DND-41 (cell line): Measurements from ENCODE around the gene ZMYM3.

Source experiments
- ATAC-seq: fragments of 200-7000 bp; cut with Tn5 transposase; 3 replicates; pipeline ENCODE4 v1.9.1; 2021; ENCODE audit warnings: low read depth; ENCODE audit not compliant: insufficient read depth
- DNase-seq: peaks from one replicate; pipeline ENCODE4 v3.0.0-alpha.2; 2020
- H2AFZ ChIP-seq: 2 replicates; pipeline ENCODE4 v1.6.0; 2012; ENCODE audit warnings: low read depth, low read length
- H3K27ac ChIP-seq: 2 replicates; pipeline ENCODE4 v1.5.1; 2012; ENCODE audit warnings: low read length, inconsistent platforms
- H3K27me3 ChIP-seq: fragments of 200-600 bp; sonication (generic); 2 replicates; pipeline ENCODE4 v1.6.0; 2012; ENCODE audit warnings: low read length, mild to moderate bottlenecking, inconsistent platforms; ENCODE audit not compliant: insufficient read depth, poor library complexity
- H3K36me3 ChIP-seq: 2 replicates; pipeline ENCODE4 v1.5.1; 2012; ENCODE audit warnings: low read length, inconsistent platforms; ENCODE audit not compliant: insufficient read depth
- H3K4me1 ChIP-seq: 2 replicates; pipeline ENCODE4 v1.5.1; 2012; ENCODE audit warnings: mild to moderate bottlenecking, low read length; ENCODE audit not compliant: insufficient read depth
- H3K4me2 ChIP-seq: 2 replicates; pipeline ENCODE4 v1.6.0; 2012; ENCODE audit warnings: mild to moderate bottlenecking, moderate library complexity, low read length, inconsistent platforms; ENCODE audit not compliant: insufficient read depth
- H3K4me3 ChIP-seq, 2 experiments: fragments of 200-600 bp in 1 of 2; shearing (Covaris generic) in 1 of 2; 2 replicates each; pipeline ENCODE4 v1.5.1; 2012 to 2016; ENCODE audit warnings: inconsistent platforms in 2 of 2, low read length in 2 of 2, mild to moderate bottlenecking in 2 of 2, low read depth in 1 of 2, moderate library complexity in 1 of 2
- H3K79me2 ChIP-seq: 2 replicates; pipeline ENCODE4 v1.6.0; 2012; ENCODE audit warnings: low read length, inconsistent platforms; ENCODE audit not compliant: insufficient read depth
- H3K9ac ChIP-seq: 2 replicates; pipeline ENCODE4 v1.6.0; 2012; ENCODE audit warnings: low read depth, mild to moderate bottlenecking, inconsistent platforms, low read length, moderate library complexity
- H3K9me3 ChIP-seq: 2 replicates; pipeline ENCODE4 v1.5.1; 2012; ENCODE audit warnings: low read length, moderate library complexity, mild to moderate bottlenecking, inconsistent platforms; ENCODE audit not compliant: insufficient read depth, severe bottlenecking
- H4K20me1 ChIP-seq: 2 replicates; pipeline ENCODE4 v1.6.0; 2012; ENCODE audit warnings: low read length; ENCODE audit not compliant: insufficient read depth
- CTCF ChIP-seq: IDR thresholded peaks from 2 replicates; pipeline ENCODE4 v1.5.1; 2012; ENCODE audit warnings: borderline replicate concordance, low read length, moderate library complexity, mild to moderate bottlenecking; ENCODE audit not compliant: poor library complexity, severe bottlenecking; ENCODE audit errors: extremely low read depth
- EZH2 ChIP-seq: IDR thresholded peaks from 3 replicates; pipeline ENCODE4 v1.6.1; 2012; ENCODE audit warnings: borderline replicate concordance, low read depth, mild to moderate bottlenecking, moderate library complexity, low read length, inconsistent platforms; ENCODE audit not compliant: severe bottlenecking

Gene ZMYM3

GRCh38 chrX:71215338-71215912 lies 38.5 kb downstream of the ZMYM3 start:
- Histone ChIP-seq H2AFZ (no peak overlapping the region), H3K36me3 (no peaks in the 10 kb centered on the region), H3K27me3 (no peaks in the 10 kb centered on the region), H3K27ac (no peak overlapping the region), H4K20me1 (no peaks in the 10 kb centered on the region), H3K4me1 (no peaks in the 10 kb centered on the region), H3K9ac (no peak overlapping the region), H3K4me2 (no peak overlapping the region), H3K79me2 (no peaks in the 10 kb centered on the region), H3K9me3 (no peaks in the 10 kb centered on the region), H3K4me3 (no peak overlapping the region)
- no peak for ATAC-seq
- no peak for TF ChIP-seq CTCF
- no peak for TF ChIP-seq EZH2
- DNase-seq, result no peak

DNA sequence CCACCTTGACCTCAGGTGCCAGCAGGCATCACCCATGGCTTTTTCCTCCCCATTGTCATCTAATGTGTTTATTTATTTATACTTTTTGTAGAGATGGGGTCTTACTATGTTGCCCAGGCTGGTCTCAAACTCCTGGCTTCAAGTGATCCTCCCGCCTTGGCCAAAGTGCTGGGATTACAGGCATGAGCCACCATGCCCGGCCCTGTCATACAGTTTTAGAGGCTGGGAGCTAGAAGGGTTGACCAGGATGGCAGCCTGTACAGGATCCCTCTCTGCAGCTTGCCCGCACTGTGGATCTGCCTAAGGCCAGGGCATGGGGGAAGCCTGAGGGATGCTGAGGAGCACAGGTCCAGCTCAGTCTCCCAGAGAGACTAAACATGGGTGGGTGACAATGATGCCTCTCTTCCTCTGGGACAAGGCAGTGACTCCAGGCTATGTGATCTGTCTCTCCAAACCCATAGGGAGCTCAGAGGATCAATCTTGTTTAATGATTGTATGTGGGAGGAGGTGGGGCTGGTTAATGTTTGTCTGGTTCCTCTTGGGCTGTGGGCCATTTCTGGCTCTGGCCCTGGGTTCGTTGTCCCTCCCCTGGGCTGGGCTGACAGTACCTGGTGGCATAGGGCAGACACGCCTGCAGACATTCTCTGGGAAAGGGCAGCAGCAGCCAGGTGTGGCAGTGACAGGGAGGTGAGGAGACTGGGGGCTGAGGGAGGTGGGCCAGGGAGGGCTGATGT lies 39.2 kb downstream of the ZMYM3 start:
- Histone ChIP-seq H3K27ac (no peak overlapping the region), H3K36me3 (no peaks in the 10 kb centered on the region), H3K4me1 (no peaks in the 10 kb centered on the region), H3K4me3 (no peak overlapping the region), H3K27me3 (no peaks in the 10 kb centered on the region), H3K79me2 (no peaks in the 10 kb centered on the region), H2AFZ (no peak overlapping the region), H3K9me3 (no peaks in the 10 kb centered on the region), H4K20me1 (no peaks in the 10 kb centered on the region), H3K9ac (no peak overlapping the region), H3K4me2 (no peak overlapping the region)
- TF ChIP-seq CTCF, result no peak
- no peak for TF ChIP-seq EZH2
- ATAC-seq (no peak), DNase-seq (no peak)

DNA sequence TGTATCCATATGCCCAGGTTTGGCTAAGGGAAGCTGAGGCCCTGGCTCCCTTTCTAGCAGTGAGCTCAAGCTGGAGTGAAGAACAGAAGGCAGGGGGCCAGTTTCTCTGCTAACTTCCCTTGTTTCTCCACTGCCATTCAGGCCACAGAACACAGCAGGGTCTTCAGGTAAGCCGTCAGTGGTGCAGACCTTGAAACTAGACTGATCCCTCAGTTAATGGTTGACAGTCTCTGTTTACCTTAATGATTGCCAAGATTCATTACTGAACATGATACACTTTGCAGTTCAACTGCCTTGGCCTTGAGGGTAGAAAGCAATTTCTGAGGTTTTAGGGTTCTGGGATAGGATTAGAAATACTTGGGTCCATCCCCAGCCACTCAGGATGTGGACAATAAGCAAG lies 39.8 kb downstream of the ZMYM3 start:
- Histone ChIP-seq H3K27me3 (no peaks in the 10 kb centered on the region), H3K4me3 (no peak overlapping the region), H2AFZ (no peak overlapping the region), H3K9ac (no peak overlapping the region), H4K20me1 (no peaks in the 10 kb centered on the region), H3K36me3 (no peaks in the 10 kb centered on the region), H3K4me1 (no peaks in the 10 kb centered on the region), H3K9me3 (no peaks in the 10 kb centered on the region), H3K4me2 (no peak overlapping the region), H3K79me2 (no peaks in the 10 kb centered on the region), H3K27ac (no peak overlapping the region)
- no peak for DNase-seq
- TF ChIP-seq EZH2, result no peak
- no peak for TF ChIP-seq CTCF
- ATAC-seq, result no peak
